NCI-H2107 (cell line): ENCODE data around the gene WWTR1.

ENCODE experiments used
- DNase-seq: peaks from one replicate; lab custom pipeline; 2025; lab: John Stamatoyannopoulos, UW

Gene WWTR1

GRCh38 chr3:149534082-149534481 lies 123.7 kb downstream of the WWTR1 start:
- DNase-seq, result no peak

- no peak for DNase-seq
Measured at GRCh38 chr3:149532489-149533180, 125.2 kb downstream of the WWTR1 start.

- DNase-seq, result no peak
Measured at GRCh38 chr3:149529099-149529498, 128.7 kb downstream of the WWTR1 start.

- DNase-seq, result no peak
Measured at GRCh38 chr3:149528340-149528650, 129.5 kb downstream of the WWTR1 start.

- DNase-seq, result no peak
Measured at GRCh38 chr3:149527531-149528339, 130.1 kb downstream of the WWTR1 start.

GRCh38 chr3:149523512-149524299 lies 134.1 kb downstream of the WWTR1 start:
- no peak for DNase-seq

GRCh38 chr3:149519912-149520311 lies 137.9 kb downstream of the WWTR1 start:
- DNase-seq, result no peak

- no peak for DNase-seq
Measured at GRCh38 chr3:149516920-149517319, 140.9 kb downstream of the WWTR1 start.

- DNase-seq, result no peak
Measured at GRCh38 chr3:149515249-149515648, 142.6 kb downstream of the WWTR1 start.

GRCh38 chr3:149514471-149514870 lies 143.4 kb downstream of the WWTR1 start:
- DNase-seq, result no peak

GRCh38 chr3:149512073-149512782 lies 145.6 kb downstream of the WWTR1 start:
- peak; percentile 32 for DNase-seq

- DNase-seq, result no peak
Measured at GRCh38 chr3:149511040-149511626, 146.7 kb downstream of the WWTR1 start.

GRCh38 chr3:149510480-149510879 lies 147.3 kb downstream of the WWTR1 start:
- no peak for DNase-seq

- no peak for DNase-seq
Measured at GRCh38 chr3:149509526-149509925, 148.3 kb downstream of the WWTR1 start.

GRCh38 chr3:149507491-149508324 lies 150.1 kb downstream of the WWTR1 start:
- DNase-seq, result no peak

- no peak for DNase-seq
Measured at GRCh38 chr3:149506965-149507364, 150.9 kb downstream of the WWTR1 start.

- no peak for DNase-seq
Measured at GRCh38 chr3:149506540-149506939, 151.3 kb downstream of the WWTR1 start.

- DNase-seq, result no peak
Measured at GRCh38 chr3:149502438-149502837, 155.4 kb downstream of the WWTR1 start.

- no peak for DNase-seq
Measured at GRCh38 chr3:149501524-149501923, 156.3 kb downstream of the WWTR1 start.

- DNase-seq, result no peak
Measured at GRCh38 chr3:149497966-149498670, 159.7 kb downstream of the WWTR1 start.
